ENCODE measurements around the gene FTL.

DNA sequence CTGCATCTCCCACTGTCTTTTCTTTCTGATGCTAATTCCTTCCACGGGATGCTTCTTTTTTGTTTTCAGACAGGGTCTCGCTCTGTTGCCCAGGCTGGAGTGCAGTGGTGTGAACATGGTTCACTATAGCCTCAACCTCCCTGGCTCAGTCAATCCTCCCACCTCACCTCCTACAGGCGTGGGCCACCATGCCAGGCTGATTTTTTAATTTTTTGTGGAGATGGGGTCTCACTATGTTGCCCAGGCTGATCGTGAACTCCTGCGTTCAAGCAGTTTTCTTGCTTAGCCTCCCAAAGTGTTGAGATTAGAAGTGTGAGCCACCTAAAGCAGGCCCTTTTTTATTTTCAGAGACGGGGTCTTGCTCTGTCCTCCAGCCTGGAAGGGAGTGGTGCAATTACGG lies 23.2 kb downstream of the FTL start:
- TF ChIP-seq CTCF (IDR thresholded peaks at IDR 0.05) (no peak), POLR2A (IDR thresholded peaks at IDR 0.05) (no peak)
